HG02852 (cell line): ENCODE data around the gene SLC43A2.
"Not testable (repeated sequence)": the region's sequence is repeated elsewhere in the genome, so short reads cannot be mapped to it uniquely, and the experiment has no call there.

ENCODE experiments used
- ATAC-seq: cut with Tn5 transposase; IDR thresholded peaks from one replicate; pipeline ENCODE4 v1.9.1; 2021; ENCODE audit warnings: mild to moderate bottlenecking, moderate library complexity; ENCODE audit not compliant: unreplicated experiment

Gene SLC43A2

DNA sequence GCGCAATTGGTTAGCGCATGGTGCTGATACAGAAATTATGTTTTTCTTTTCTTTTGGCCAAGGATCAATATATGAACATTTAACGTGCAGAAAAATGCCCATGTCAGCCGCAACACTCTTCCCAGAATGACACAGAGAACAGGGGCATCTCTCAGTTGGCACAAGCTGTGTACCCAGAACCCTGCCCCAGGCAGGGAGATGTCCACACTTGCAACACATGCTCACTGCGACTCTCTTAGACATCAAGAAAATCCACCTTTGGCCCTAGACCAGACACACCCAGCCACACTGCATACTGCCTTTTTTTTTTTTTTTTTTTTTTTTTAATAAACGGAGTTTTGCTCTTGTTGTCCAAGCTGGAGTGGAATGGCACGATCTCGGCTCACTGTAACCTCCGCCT lies 83.0 kb downstream of the SLC43A2 start:
- no peak for ATAC-seq

DNA sequence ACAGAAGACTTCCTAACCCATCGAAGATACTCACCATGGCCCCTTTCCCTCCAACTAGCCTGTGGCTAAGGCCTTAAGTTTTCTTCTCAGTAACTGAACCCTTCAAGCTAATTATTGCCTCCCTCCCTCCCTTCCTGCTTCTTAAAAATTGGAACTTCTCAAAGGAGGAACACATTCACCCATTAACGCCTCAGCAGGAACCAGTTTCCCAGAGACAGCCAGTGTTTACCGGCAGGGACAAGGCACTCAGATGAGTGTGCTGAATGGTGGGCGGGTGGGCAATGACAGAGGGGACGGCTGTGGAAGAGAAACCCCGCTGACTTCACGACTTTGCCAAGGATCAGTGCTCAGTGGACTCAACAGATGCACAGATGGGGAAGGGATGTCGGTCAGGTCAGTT lies 86.3 kb downstream of the SLC43A2 start:
- ATAC-seq: no peak

DNA sequence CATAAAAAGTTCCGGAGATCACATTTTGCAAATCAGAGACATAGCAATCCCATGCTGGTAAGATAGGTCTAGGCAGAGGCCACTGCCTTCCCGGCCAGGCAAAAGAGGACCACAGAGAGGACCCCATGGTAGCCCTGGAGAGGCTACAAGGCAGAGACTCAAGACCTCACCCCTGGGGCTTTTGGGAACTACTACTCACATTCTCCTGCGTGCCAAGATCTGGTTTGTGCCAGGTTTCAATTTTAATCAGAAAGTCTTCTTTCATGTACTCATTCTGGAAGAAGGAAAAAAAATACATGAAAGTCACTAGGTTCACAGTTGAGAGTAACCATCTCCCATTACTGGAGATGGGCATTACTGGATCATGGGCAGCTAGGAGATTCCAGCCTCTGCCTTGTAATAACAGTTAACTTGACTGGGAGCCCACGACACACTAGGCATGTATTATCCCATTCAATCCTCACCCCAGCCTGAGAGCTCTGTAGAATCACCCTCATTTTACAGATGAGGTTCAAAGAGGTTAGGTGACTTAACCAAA lies 87.2 kb downstream of the SLC43A2 start:
- no peak for ATAC-seq

DNA sequence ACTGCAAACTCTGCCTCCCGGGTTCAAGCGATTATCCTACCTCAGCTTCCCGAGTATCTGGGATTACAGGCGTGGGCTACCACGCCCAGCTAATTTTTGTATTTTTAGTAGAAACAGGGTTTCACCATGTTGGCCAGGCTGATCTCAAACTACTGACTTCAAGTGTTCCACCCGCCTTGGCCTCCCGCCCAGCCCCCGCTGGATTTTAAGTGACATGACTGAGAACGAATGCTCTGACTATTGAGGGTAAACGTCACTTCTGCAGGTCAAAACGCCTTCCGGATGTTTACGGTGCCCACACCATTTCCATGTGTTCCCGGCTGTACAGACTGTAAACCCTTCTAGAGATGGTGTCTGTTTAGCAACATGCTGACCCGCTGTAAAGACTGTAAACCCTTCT lies 88.8 kb downstream of the SLC43A2 start:
- no peak for ATAC-seq

DNA sequence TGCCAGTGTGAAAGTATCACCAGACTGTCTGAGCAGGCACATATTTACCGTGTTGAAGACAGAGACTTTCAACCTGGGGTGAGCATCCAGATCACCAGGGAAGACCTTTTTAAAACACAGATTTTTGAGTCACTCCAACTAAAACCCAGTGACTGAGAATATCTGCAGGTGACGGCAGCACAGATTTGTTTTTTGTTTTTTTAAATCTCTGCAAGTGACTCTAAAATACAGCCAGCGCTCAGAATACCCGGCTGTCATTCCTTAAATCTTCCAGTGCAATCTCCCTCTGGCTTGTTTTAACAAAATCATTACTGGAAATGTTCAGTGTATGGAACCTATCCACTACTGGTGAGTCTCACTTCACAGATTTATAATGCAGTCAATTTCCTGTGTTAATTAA lies 92.9 kb downstream of the SLC43A2 start:
- no peak for ATAC-seq

DNA sequence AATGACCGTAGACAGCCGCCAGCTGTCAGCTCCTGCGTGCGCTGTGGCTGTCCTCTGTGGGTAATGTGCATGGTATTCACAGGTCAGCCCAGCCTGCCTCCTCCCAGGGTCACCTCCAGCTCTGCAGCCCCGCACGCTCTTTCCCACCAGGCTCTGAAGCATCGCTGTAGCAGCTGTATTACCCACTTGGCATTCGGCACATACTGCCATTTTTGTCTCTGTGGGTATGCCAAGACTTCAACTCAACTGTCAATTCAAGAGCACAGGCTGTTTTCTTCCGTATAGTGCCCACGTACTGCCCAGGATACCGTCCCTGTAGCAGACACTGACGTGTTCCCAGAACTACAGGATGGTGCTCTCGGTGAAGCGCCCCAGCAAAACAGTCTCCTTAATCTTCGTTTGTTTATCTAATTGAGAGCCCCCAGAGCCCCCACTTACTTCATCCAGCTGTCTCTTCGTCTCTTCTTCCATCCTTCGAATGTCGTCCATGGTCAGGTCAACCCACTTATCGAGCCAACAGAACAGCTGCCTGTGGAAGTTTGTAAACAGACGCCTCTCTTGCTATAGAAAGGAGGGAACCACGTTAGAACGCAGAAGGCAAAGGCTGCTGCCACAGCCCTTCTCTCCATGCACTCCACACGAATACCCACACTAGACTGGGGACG lies 94.8 kb downstream of the SLC43A2 start:
- no peak for ATAC-seq

DNA sequence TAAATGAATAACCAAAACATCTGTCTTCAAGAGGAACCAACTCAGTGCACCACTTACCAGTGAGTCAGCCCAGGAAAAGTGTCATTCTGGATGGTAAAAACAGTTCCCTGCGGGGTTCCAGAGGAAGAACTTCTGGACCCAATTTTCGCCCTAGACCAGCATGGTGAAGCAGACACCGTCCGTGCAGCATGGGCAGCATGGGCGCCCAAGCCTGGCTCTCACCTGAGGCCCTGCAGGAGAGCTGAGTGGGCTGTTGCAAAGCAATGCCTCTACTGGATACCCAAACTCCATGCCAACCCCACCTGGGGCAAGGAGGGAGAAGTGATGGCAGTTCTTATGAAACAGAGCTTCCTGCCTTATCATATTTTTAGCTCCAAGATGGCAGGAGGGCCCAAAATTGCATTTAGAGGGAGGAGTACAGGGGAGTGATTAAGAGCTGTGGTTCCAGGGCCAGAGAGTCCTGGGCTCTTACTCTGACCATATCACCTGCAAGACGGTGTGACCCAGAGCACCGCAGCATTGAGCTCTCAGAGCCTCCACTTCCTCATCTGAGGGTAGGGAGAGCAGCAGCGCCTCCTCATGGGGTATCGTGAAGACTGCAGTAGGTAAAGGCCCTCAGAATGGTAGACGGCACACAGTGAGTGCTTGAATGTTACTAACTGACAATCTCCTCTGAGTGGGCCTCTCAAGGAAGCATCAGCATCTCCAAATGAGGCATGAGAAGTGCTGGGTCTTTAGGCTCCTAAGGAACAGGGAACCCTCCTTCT lies 95.6 kb downstream of the SLC43A2 start:
- ATAC-seq: no peak

DNA sequence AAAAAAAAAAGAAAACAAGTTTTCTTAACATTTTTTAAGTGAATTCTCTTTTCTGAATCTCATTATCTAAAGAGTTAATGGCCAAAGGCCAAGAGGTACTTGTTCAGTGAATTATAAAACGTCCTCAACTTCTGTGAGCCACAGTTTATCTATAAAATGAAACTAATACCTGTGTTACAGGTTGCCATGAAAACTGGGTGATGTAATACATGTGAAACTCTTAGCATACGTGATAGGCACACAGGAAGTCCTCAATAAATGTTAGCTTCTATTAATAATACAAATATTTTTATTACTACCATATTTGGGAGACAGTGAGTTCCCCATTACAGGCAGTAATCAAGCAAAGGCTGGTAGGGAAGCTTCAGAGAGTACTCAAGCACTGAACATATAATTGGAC lies 98.8 kb downstream of the SLC43A2 start:
- ATAC-seq: no peak

DNA sequence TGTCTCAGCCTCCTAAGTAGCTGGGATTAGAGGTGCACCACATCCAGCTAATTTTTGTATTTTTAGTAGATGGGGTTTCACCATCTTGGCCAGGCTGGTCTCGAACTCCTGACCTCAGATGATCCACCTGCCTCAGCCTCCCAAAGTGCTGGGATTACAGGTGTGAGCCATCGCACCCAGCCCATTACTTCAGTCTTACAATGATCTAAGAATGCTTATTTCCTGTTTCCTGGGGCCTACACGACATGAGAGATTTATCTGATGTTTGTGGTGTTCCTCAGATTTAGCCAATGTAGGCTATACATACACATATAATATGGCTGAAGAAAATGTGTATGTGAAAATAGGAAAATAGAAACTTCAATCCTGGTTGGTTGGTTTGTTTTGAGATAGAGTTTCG lies 101.8 kb downstream of the SLC43A2 start:
- not testable (repeated sequence) for ATAC-seq

DNA sequence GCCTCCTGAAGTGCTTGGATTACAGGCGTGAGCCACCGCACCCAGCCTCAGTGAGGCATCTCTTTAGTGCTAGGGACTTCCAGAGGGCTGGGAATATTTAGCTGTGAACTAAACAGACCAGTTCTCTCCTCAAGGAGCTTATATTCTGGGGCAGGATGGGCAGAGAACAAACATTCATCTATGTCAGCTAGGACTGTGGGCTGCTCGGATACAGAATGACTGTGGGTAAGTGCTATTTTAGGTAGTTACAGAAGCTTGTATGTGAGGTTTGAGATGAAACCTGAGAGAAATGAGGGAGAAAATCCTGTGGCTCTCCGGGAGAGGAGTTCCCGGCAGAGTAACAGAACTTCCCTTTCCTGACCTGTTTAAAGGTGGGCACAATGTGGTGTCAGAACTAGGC lies 106.0 kb downstream of the SLC43A2 start:
- ATAC-seq: no peak

DNA sequence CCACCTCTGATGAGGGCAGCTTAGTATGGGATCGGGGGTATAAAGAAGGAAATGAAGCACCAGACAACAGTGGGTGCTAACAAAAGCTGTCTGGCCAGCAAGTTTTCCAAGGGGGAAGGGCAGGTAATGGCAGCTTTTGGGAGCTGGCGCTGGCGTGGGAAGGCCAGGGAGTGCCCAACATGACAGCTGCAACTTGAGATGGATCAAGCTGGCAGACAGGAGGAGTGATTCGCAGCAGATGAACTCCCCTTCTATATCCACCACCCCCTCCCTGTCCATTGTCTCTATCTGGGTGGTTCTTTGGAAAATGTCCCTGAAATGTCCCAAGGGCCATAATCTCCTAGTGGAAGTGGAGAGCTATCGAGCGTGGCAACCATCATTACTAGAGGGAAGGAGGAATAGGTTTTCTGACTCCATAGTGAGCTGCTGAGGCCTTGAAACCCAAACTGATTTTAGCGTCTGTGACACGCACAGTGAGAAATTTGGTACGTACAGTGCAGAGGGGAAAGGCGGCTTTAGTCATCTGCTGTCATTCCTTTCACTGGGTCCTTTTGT lies 107.5 kb downstream of the SLC43A2 start:
- no peak for ATAC-seq

DNA sequence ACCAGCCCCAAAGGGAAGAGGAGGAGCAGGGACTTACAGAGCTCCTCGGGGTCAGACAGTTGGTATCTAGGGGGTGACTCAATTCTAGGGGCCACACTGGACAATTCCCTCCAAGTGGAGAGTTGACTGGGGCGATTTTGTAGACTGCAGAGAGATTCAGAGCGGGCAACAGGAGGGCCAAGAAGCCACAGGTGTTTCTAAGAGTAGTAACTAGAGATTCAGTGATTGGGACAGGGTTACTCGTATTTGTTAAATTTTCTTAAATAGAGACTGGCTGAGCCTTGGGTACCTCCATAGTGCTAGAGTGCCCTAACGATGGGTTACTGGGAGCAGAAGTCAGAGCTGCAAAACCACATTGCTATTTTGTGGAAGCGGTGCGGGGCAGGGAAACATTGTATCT lies 109.0 kb downstream of the SLC43A2 start:
- no peak for ATAC-seq
